ENCODE data around the gene IFT57. TPM values are rescaled to one million over a fixed set of nuclear protein-coding genes. Genes with fewer than 3 reads are reported as not detected.
A peak's percentile ranks its signal among the peaks of the same experiment; 100 is the strongest.

Gene IFT57
- total RNA-seq, 2 experiments from 2014 or later: 22.0 to 26.9 TPM

DNA sequence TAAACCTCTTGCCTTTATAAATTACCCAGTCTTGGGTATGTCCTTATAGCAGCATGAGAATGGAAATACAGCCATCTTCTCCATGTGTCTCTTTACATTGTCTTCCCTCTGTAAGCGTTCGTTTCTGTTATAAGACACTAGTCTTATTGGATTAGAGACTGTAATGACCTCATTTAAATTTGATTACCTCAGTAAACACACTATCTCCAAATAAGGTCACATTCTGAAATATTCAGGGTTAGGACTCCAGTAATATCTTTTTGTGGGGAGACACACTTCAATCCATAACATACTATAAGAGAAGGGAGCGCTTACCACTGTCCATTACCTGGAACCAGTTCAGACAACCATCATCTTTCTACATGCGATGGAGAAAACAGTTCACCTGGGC is 97.1 kb downstream of the IFT57 start:
- Mint-ChIP-seq H3K36me3 (peaks cover 28% of the 10 kb centered on the region), H3K27ac (peak overlapping the region; percentile 99), H3K27me3 (no peaks in the 10 kb centered on the region), H3K4me3 (peak overlapping the region; percentile 96), H3K4me1 (peaks cover 52% of the 10 kb centered on the region), H3K9me3 (peaks cover 4% of the 10 kb centered on the region)
- ATAC-seq (ENCODE audit: low read depth) (peak; percentile 7), DNase-seq (no peak)
- POLR2A ChIA-PET: interaction anchor here (0.7 to 3.9 kb wide), 13 partner anchors 8 to 493 kb away, joined by 3 to 50 read pairs (median 6); partner anchors contain the start of gene IFT57

DNA sequence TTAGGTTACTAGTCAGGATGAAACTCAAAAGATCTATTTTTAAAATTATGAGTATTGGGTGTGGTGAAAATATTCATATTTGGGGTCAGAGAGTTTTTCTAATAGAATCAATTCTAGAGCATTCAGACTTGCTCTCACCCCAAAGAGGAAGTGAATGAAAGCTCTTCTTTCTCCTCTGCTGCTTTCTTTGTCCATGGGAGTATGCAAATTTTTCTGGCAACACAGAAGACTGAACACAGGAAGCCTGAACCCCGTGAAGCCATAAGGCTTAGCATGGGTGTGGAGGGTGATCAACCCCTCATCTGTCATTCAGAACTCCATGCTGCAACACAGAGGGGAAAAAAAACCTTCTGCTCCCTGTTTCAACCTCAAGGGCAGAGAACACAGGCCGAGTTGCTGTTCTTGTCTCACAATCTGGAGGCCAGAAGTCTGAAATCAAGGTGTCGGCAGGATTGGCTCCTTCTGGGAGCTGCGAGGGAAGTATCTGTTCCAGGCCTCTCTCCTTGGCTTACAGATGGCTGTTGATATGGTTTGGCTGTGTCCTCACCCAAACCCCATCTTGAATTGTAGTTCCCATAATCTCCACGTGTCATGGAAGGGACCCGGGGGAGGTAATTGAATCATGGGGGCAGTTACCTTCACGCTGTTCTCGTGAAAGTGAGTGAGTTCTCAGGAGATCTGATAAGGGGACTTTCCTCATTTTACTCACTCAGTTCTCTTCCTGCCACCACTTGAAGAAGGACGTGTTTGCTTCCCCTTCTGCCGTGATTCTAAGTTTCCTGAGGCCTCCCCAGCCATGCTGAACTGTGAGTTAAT is 97.7 kb downstream of the IFT57 start:
- DNase-seq: peak; percentile 56
- Mint-ChIP-seq H3K36me3 (peaks cover 25% of the 10 kb centered on the region), H3K27me3 (no peaks in the 10 kb centered on the region), H3K9me3 (peaks cover 4% of the 10 kb centered on the region), H3K4me3 (peak overlapping the region; percentile 96), H3K4me1 (peaks cover 51% of the 10 kb centered on the region), H3K27ac (peak overlapping the region; percentile 99)
- ATAC-seq (ENCODE audit: low read depth): peak; percentile 37
- POLR2A ChIA-PET: interaction anchor here (0.6 to 3.1 kb wide), 10 partner anchors 16 to 100 kb away, joined by 3 to 19 read pairs (median 6); partner anchors contain the start of gene IFT57

DNA sequence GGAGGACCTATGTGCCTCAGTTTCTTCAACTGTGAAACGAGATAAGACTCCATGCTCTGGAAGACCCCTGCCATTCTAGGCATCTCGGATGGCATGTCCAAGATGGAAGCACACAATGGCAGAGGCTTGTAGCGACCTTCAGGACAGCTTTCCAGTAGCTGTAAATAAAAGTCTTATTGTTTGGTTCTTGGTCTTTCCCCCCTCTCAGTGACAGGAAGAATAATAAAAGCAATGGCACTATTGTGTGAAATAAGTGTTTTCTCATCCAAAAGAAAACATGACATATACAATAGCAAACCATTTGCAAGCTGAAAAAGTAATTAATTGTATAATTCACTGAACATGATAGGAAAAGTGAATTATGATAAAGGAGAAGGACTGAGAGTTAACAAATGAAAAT is 98.9 kb downstream of the IFT57 start:
- Mint-ChIP-seq H3K27me3 (no peaks in the 10 kb centered on the region), H3K4me3 (no peak overlapping the region), H3K27ac (no peak overlapping the region), H3K9me3 (peaks cover 2% of the 10 kb centered on the region), H3K36me3 (peaks cover 18% of the 10 kb centered on the region), H3K4me1 (peaks cover 42% of the 10 kb centered on the region)
- DNase-seq: no peak
- POLR2A ChIA-PET: interaction anchor here (0.9 to 2.1 kb wide), 5 partner anchors 15 to 34 kb away, joined by 3 to 8 read pairs (median 3); no protein-coding TSS in a partner anchor
- ATAC-seq (ENCODE audit: low read depth): no peak

DNA sequence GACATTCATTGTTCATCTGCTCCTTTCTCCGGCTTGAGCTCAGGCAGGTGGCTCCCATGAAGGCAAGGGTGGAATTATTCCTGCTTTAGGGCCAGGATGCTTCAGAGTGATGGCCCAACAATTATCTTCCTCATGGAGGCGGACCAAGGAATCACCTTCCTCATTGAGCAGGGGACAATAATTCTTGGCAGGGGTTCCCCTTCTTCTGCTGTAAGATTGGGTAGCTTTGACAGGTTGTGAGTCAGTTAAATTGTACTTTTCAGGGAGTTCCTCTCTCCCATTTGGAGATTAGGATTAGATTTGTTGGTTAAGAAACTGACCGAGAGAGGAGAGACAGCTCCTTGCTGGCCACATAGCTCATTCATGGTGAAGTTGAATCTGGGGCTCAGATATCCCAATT is 99.9 kb downstream of the IFT57 start:
- Mint-ChIP-seq H3K4me1 (peaks cover 39% of the 10 kb centered on the region), H3K36me3 (peaks cover 12% of the 10 kb centered on the region), H3K9me3 (no peaks in the 10 kb centered on the region), H3K27ac (no peak overlapping the region), H3K27me3 (no peaks in the 10 kb centered on the region), H3K4me3 (no peak overlapping the region)
- DNase-seq (no peak), ATAC-seq (ENCODE audit: low read depth) (no peak)
- POLR2A ChIA-PET: no interaction called here

DNA sequence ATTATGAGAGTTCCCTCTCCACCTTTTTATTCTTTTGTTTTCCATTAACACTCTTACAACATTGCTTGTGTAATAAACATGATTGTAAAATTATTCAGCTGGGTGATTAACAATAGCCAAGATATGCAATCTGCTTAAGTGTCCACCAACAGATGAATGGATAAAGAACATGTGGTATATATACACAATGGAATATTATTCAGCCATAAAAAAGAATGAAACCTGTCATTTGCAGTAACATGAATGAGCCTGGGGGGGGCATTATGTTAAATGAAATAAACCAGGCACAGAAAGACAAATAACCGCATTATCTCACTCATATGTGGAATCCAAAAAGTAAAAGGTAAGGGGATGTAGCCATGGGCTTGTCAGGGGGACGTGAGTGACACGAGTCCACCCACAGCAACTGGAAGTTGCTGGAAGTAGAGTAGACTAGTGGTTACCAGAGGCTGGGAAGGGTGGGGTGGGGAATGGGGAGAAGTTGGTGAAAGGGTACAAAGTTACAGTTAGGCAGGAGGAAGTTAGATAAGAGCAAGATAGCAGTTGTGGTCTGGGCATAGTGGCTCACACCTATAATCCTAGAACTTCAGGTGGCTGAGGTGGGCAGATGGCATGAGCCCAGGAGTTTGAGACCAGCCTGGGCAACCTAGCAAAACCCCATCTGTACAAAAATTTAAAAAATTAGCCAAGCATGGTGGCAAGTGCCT is 102.7 kb downstream of the IFT57 start:
- POLR2A ChIA-PET: no interaction called here
- ATAC-seq (ENCODE audit: low read depth) (no peak), DNase-seq (no peak)
- H3K9me3 Mint-ChIP-seq: no peaks in the 10 kb centered on the region
- H3K4me1 Mint-ChIP-seq: peaks cover 22% of the 10 kb centered on the region
- H3K36me3 Mint-ChIP-seq: peaks cover 3% of the 10 kb centered on the region
- no peak overlapping the region for H3K4me3 Mint-ChIP-seq
- peaks cover 3% of the 10 kb centered on the region for H3K27me3 Mint-ChIP-seq
- no peak overlapping the region for H3K27ac Mint-ChIP-seq

DNA sequence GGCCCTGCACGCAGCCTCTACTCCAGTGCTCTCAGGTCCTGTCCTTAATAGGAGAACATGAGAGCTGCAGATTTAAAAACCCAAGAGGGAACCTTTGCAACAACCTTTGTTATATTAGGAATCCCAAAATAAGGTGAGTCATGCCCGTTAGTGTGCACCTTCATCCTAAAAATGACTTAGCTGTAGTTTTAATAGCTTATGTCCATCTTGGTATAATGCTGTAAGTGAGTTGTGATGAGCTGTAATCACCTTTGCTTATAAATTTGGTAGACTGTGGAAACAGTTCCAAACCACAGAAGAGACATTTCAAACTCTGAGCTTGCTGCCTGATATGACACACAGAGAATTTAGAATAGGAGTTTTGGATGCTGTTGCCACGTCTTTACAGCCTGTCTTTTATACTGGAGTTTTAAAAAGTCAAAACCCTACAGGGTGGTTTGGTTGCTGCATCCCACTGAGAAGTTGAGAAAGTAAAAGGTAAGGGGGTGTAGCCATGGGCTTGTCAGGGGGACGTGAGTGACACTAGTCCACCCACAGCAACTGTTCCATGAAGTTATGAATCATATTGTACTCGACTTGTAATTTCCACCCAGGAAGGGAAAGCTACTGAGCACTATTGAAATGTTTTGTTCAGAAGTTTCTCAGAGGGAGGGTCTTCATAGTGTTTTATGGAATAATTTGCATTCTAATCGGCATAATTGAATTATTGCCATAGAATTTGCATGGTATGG is 104.0 kb downstream of the IFT57 start:
- H3K27me3 Mint-ChIP-seq: peaks cover 3% of the 10 kb centered on the region
- POLR2A ChIA-PET: no interaction called here
- no peaks in the 10 kb centered on the region for H3K9me3 Mint-ChIP-seq
- DNase-seq (no peak), ATAC-seq (ENCODE audit: low read depth) (no peak)
- peaks cover 11% of the 10 kb centered on the region for H3K4me1 Mint-ChIP-seq
- no peak overlapping the region for H3K27ac Mint-ChIP-seq
- H3K4me3 Mint-ChIP-seq: no peak overlapping the region
- peaks cover 3% of the 10 kb centered on the region for H3K36me3 Mint-ChIP-seq

DNA sequence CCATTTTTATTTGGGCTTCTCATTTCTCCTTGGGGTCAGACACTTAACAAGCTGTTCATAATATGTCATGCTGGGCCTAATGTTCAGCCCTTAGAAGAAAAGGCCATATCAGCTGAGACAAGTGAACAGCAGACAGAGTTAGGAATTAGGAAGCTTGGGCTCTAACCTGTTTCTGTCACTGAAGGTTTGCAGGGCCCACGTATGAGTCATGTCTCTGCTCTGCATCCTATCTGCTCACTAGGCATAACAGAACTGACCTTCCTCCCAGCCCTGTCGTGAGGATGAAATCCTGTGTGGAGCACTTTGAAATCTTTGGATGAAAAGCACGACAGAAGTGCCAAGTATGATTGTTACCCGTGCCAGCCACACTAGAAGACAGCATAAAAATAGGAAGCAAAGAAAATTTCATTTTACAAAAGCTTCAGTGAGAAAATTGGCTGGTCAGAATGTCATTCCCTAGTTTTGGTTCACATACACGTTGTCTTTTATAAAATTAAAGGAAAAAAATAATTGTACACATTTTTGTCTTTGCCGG is 104.9 kb downstream of the IFT57 start:
- H3K9me3 Mint-ChIP-seq: no peaks in the 10 kb centered on the region
- DNase-seq (no peak), ATAC-seq (ENCODE audit: low read depth) (no peak)
- H3K36me3 Mint-ChIP-seq: peaks cover 3% of the 10 kb centered on the region
- H3K4me1 Mint-ChIP-seq: peaks cover 10% of the 10 kb centered on the region
- H3K27ac Mint-ChIP-seq: no peak overlapping the region
- H3K27me3 Mint-ChIP-seq: peaks cover 3% of the 10 kb centered on the region
- H3K4me3 Mint-ChIP-seq: no peak overlapping the region
- POLR2A ChIA-PET: no interaction called here

DNA sequence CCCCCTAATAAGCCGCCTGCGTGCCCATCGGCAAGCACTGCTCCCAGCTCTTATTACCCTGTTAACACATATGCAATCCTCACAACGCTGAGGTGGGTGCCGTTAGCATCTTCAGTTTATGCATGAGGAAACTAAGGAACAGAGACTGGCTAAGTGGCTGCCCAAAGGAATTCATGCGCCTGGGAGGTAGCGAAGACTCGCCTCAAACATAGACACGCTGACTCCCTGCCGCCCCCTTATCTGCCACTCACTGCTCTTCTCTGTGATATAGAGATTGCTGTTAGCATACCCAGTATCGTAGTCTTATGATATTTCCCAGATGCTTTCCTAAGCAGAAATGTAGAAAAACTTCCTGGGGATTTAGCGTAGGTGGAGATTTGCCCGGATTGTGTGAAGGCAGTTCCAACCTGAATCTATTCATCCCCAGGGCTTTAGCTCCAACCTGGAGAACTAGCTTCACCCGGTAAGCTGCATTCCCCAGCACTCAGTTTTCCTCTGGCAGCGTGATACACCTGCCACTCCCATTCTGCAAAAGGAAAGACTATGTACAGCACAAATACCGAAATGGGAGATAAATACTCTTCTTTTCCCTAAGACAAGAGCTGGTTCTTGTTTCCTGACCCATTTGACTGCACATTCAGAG is 107.7 kb downstream of the IFT57 start:
- no peaks in the 10 kb centered on the region for H3K9me3 Mint-ChIP-seq
- POLR2A ChIA-PET: interaction anchor here (1.3 kb wide), 1 partner anchor 13 kb away, joined by 3 read pairs; no protein-coding TSS in a partner anchor
- ATAC-seq (ENCODE audit: low read depth) (no peak), DNase-seq (no peak)
- H3K27ac Mint-ChIP-seq: no peak overlapping the region
- peaks cover 3% of the 10 kb centered on the region for H3K36me3 Mint-ChIP-seq
- H3K27me3 Mint-ChIP-seq: peaks cover 3% of the 10 kb centered on the region
- no peak overlapping the region for H3K4me3 Mint-ChIP-seq
- H3K4me1 Mint-ChIP-seq: peaks cover 7% of the 10 kb centered on the region

DNA sequence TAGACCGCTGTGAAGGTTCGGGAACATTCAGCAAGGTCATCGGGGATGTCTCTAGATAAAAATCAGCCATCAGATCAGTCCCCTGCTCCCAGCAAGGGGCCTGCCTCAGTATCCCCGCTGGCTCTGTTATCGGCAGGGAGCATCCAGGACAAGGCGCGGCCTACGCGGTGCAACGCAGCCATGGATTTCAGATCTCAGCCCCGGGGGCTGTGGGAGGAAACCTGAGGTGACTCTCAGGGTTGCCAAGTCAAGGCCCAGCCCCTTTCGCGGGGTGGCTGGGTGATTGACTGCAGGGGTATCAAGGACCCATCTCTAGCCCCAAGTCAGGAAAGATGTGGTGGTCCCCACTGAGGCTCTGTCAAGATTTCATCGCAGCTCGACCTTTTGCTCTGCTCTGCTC is 108.2 kb downstream of the IFT57 start:
- Mint-ChIP-seq H3K36me3 (no peaks in the 10 kb centered on the region), H3K27me3 (peaks cover 3% of the 10 kb centered on the region), H3K27ac (no peak overlapping the region), H3K4me3 (no peak overlapping the region), H3K9me3 (no peaks in the 10 kb centered on the region), H3K4me1 (peaks cover 5% of the 10 kb centered on the region)
- ATAC-seq (ENCODE audit: low read depth): no peak
- no peak for DNase-seq
- POLR2A ChIA-PET: no interaction called here

DNA sequence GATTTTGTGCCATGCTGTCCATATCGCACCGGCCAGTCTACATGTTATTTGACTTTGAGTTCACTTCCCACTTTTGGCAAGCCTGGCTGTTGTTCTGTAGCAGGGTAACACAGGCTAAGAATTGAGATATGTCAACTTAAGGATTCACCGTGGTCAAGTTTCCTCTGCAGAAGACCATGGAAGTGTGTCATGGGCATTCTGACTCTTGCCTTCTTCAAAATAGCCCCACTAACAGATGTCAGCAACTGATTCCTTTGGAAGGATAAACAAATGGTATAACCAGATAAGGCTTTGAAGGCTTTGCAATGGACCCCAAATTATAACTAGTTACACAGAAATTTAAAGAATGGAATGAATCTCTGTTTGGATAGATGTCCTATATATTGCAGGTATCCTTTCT is 111.3 kb downstream of the IFT57 start:
- DNase-seq: no peak
- no peak overlapping the region for H3K4me3 Mint-ChIP-seq
- H3K36me3 Mint-ChIP-seq: no peaks in the 10 kb centered on the region
- POLR2A ChIA-PET: no interaction called here
- peaks cover 2% of the 10 kb centered on the region for H3K27me3 Mint-ChIP-seq
- ATAC-seq (ENCODE audit: low read depth): no peak
- peaks cover 2% of the 10 kb centered on the region for H3K4me1 Mint-ChIP-seq
- no peak overlapping the region for H3K27ac Mint-ChIP-seq
- no peaks in the 10 kb centered on the region for H3K9me3 Mint-ChIP-seq

Data from activated naive CD8-positive, alpha-beta T cell treated with anti-CD3 and anti-CD28 coated beads, Interleukin-2, amount 10 ng/mL, durations not matched to agents 7 days and 5 days (primary cell).